Breast epithelium (tissue), 4 donors: ENCODE measurements around the gene VKORC1. TPM values are rescaled to one million over a fixed set of nuclear protein-coding genes. Genes with fewer than 3 reads are reported as not detected.

ENCODE experiments used
- DNase-seq, 2 donors: peaks; one replicate each; pipeline ENCODE4 v3.0.0-alpha.2; 2019; ENCODE audit warnings: low spot score in 2 of 2
- H3K27ac ChIP-seq, 2 donors: fragments of 200-600 bp; sonication (generic) in 1 of 2; one replicate each; pipeline ENCODE4 v1.5.1; 2016 to 2019; ENCODE audit warnings: mild to moderate bottlenecking in 1 of 2
- H3K27me3 ChIP-seq, 2 donors: fragments of 200-600 bp; sonication (generic) in 1 of 2; one replicate each; pipeline versions ENCODE4 v1.5.1 to v1.6.0; 2017 to 2019; ENCODE audit warnings: control low read depth in 1 of 2, mild to moderate bottlenecking in 1 of 2
- H3K36me3 ChIP-seq: fragments of 200-600 bp; one replicate; pipeline ENCODE4 v1.5.1; 2019
- H3K4me1 ChIP-seq, 2 donors: fragments of 200-600 bp; sonication (generic); one replicate each; pipeline ENCODE4 v1.5.1; 2016 to 2019; ENCODE audit warnings: control low read depth in 1 of 2
- H3K4me3 ChIP-seq, 3 donors: fragments of 200-600 bp; sonication (generic); 1 replicate in 2 of 3; 2 replicates in 1 of 3; pipeline ENCODE4 v1.5.1; 2016 to 2019; ENCODE audit warnings: mild to moderate bottlenecking in 3 of 3, moderate library complexity in 2 of 3
- H3K9me3 ChIP-seq, 2 donors: fragments of 200-600 bp; sonication (generic) in 1 of 2; one replicate each; pipeline ENCODE4 v1.5.1; 2016 to 2019; ENCODE audit warnings: control low read depth in 1 of 2
- CTCF ChIP-seq, 3 donors: fragments of 450-650 bp; IDR thresholded peaks; one replicate each; pipeline ENCODE4 v1.5.1; 2016 to 2017; ENCODE audit warnings: antibody characterized with exemption in 3 of 3, mild to moderate bottlenecking in 3 of 3, moderate library complexity in 3 of 3
- POLR2A ChIP-seq: fragments of 450-650 bp; IDR thresholded peaks from one replicate; pipeline ENCODE4 v1.6.1; 2016; ENCODE audit warnings: antibody characterized with exemption, mild to moderate bottlenecking, moderate library complexity
- POLR2AphosphoS5 ChIP-seq, 3 donors: sonication (generic); formaldehyde crosslinking; IDR thresholded peaks; one replicate each; pipeline ENCODE4 v1.6.1; 2017; ENCODE audit warnings: antibody characterized with exemption in 3 of 3
- intact Hi-C: fragments of 100-400 bp; cut with DNase I; formaldehyde crosslinking; loops from one replicate; pipeline ENCODE4 v1.15.1; 2023; ENCODE audit warnings: low total_unique reads
- total RNA-seq, 3 donors: library from RNA; depleted of rRNA; stranded (reverse); fragments of >200 nt; gene quantifications; one replicate each; pipeline ENCODE4 v1.1.0, GENCODE V29; 2016

VKORC1 gene
- total RNA-seq, 3 donors from 2014 or later: 82.6 to 143 (median 86.3) TPM

- TF ChIP-seq POLR2A: no peak
- TF ChIP-seq POLR2AphosphoS5 (IDR thresholded peaks at IDR 0.05): no peak
- no peak for TF ChIP-seq CTCF (IDR thresholded peaks at IDR 0.05)
Observed at GRCh38 chr16:31063843-31064611, 30.6 kb downstream of the VKORC1 start.

DNA sequence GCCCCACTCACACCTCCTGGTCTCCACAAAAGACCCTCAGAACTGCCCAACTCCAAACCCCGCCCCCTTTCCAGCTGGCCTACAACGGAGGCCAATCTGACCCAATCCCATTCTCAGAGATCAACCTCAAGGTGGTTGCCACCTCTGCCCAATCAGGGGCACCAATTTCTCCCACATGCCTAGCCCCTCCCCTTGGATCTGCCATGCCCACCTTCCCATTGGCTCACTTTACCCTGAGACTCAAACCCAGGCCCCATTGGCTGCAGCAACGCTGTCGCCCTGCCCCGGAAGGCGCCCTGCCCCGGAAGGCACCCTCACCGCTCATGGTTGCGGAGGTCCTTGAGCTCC is 31.1 kb downstream of the VKORC1 start:
- Histone ChIP-seq H3K9me3 (no peaks in the 10 kb centered on the region), H3K4me3 (no peak overlapping the region), H3K27me3 (no peaks in the 10 kb centered on the region), H3K4me1 (no peaks in the 10 kb centered on the region), H3K27ac (no peak overlapping the region), H3K36me3 (no peaks in the 10 kb centered on the region)
- intact Hi-C loops: no loop called here
- no peak for DNase-seq
- TF ChIP-seq POLR2A (no peak), CTCF (IDR thresholded peaks at IDR 0.05) (no peak), POLR2AphosphoS5 (IDR thresholded peaks at IDR 0.05) (no peak)

More at GRCh38 chr16:31063843-31064611, 30.6 kb downstream of the VKORC1 start:
- no peaks in the 10 kb centered on the region for H3K9me3 ChIP-seq
- intact Hi-C loops: no loop called here
- no peaks in the 10 kb centered on the region for H3K27me3 ChIP-seq
- no peak for DNase-seq
- H3K4me1 ChIP-seq: no peaks in the 10 kb centered on the region
- H3K4me3 ChIP-seq: no peak overlapping the region
- peak overlapping the region in 1 of 2 donors; percentile 71 for H3K27ac ChIP-seq
- no peaks in the 10 kb centered on the region for H3K36me3 ChIP-seq

- Histone ChIP-seq H3K36me3 (no peaks in the 10 kb centered on the region), H3K9me3 (no peaks in the 10 kb centered on the region), H3K4me3 (no peak overlapping the region), H3K27me3 (no peaks in the 10 kb centered on the region), H3K27ac (no peak overlapping the region), H3K4me1 (no peaks in the 10 kb centered on the region)
- no peak for DNase-seq
- intact Hi-C loops: no loop called here
- TF ChIP-seq POLR2A: no peak
- no peak for TF ChIP-seq CTCF (IDR thresholded peaks at IDR 0.05)
- no peak for TF ChIP-seq POLR2AphosphoS5 (IDR thresholded peaks at IDR 0.05)
Observed at GRCh38 chr16:31061813-31062440, 32.7 kb downstream of the VKORC1 start.

- H3K4me1 ChIP-seq: no peaks in the 10 kb centered on the region
- TF ChIP-seq POLR2AphosphoS5 (IDR thresholded peaks at IDR 0.05) (no peak), CTCF (IDR thresholded peaks at IDR 0.05) (no peak), POLR2A (no peak)
- H3K36me3 ChIP-seq: no peaks in the 10 kb centered on the region
- no peak for DNase-seq
- no peaks in the 10 kb centered on the region for H3K9me3 ChIP-seq
- H3K4me3 ChIP-seq: no peak overlapping the region
- intact Hi-C loops: no loop called here
- H3K27ac ChIP-seq: no peak overlapping the region
- H3K27me3 ChIP-seq: no peaks in the 10 kb centered on the region
Observed at GRCh38 chr16:31061126-31061812, 33.3 kb downstream of the VKORC1 start.

- Histone ChIP-seq H3K27ac (no peak overlapping the region), H3K27me3 (no peaks in the 10 kb centered on the region), H3K36me3 (no peaks in the 10 kb centered on the region), H3K4me1 (no peaks in the 10 kb centered on the region), H3K9me3 (no peaks in the 10 kb centered on the region), H3K4me3 (no peak overlapping the region)
- TF ChIP-seq CTCF (IDR thresholded peaks at IDR 0.05): no peak
- TF ChIP-seq POLR2AphosphoS5 (IDR thresholded peaks at IDR 0.05): no peak
- no peak for TF ChIP-seq POLR2A
- intact Hi-C loops: no loop called here
- DNase-seq: no peak
Observed at GRCh38 chr16:31055613-31056012, 39.0 kb downstream of the VKORC1 start.
